HepG2 (cell line): Measurements from ENCODE around the gene MED9. TPM values are rescaled to one million over a fixed set of nuclear protein-coding genes. Genes with fewer than 3 reads are reported as not detected.

Experiments used
- ARHGAP35 ChIP-seq: sonication (generic); formaldehyde crosslinking; IDR thresholded peaks from 2 replicates; pipeline ENCODE4 v1.9.0; 2022; ENCODE audit warnings: mild to moderate bottlenecking, inconsistent platforms, moderate library complexity, missing genetic modification reagents, borderline replicate concordance
- CEBPZ ChIP-seq: IDR thresholded peaks from 2 replicates; pipeline ENCODE4 v1.6.1; 2012; ENCODE audit warnings: low read length, improper control_type of control experiment
- FIP1L1 ChIP-seq: fragments of 200-400 bp; formaldehyde crosslinking; IDR thresholded peaks from 2 replicates; pipeline ENCODE4 v1.6.1; 2018; ENCODE audit warnings: low read depth, mild to moderate bottlenecking, low read length, moderate library complexity, borderline replicate concordance; ENCODE audit not compliant: insufficient read depth
- HDAC6 ChIP-seq: fragments of 200-600 bp; sonication (generic); IDR thresholded peaks from 2 replicates; pipeline ENCODE4 v1.7.0; 2017; ENCODE audit warnings: mild to moderate bottlenecking, antibody characterized with exemption, low read length, low read depth
- MAZ ChIP-seq, 2 experiments: sonication (generic) in 1 of 2; formaldehyde crosslinking in 1 of 2; IDR thresholded peaks; 2 replicates each; pipeline versions ENCODE4 v1.5.0 to v1.6.1; 2012 to 2020; ENCODE audit warnings: low read depth in 2 of 2, mild to moderate bottlenecking in 2 of 2, borderline replicate concordance in 1 of 2, improper control_type of control experiment in 1 of 2, low read length in 1 of 2, missing genetic modification reagents in 1 of 2, moderate library complexity in 1 of 2
- MXI1 ChIP-seq: IDR thresholded peaks from 3 replicates; pipeline ENCODE4 v1.6.1; 2012; ENCODE audit warnings: low read depth, low read length, inconsistent platforms, borderline replicate concordance
- NR2F2 ChIP-seq: IDR thresholded peaks from 2 replicates; pipeline ENCODE4 v1.6.1; 2012; ENCODE audit warnings: low read depth, inconsistent platforms, borderline replicate concordance
- PHF21A ChIP-seq: sonication (generic); formaldehyde crosslinking; IDR thresholded peaks from 2 replicates; pipeline ENCODE4 v1.5.0; 2020; ENCODE audit warnings: mild to moderate bottlenecking, missing genetic modification reagents
- polyA plus RNA-seq, 8 experiments: library from polyadenylated mRNA; depleted of rRNA in 3 of 8; stranded (reverse) in 7 of 8; unstranded in 1 of 8; fragments of >200 nt; fragmentation: Illumina TruSeq in 4 of 8; extraction: Trizol in 4 of 8; gene quantifications; 2 replicates each; pipeline versions ENCODE4 v1.2.1 to v1.2.3, GENCODE V29; 2011 to 2016; ENCODE audit warnings: low read depth in 4 of 8, missing spikeins in 1 of 8, mixed read lengths in 1 of 8; ENCODE audit not compliant: insufficient read depth in 1 of 8
- total RNA-seq, 5 experiments: library from RNA; depleted of rRNA; stranded (reverse); fragments of >200 nt; fragmentation: Illumina TruSeq; extraction: Trizol; gene quantifications; 2 replicates each; pipeline ENCODE4 v1.2.3, GENCODE V29; 2016; ENCODE audit warnings: low read depth in 1 of 5
- TF ChIP-seq, protein P1 (sequence below): conservative IDR thresholded peaks from 2 replicates; pipeline ENCODE4 v1.6.1; 2018; ENCODE audit warnings: missing genetic modification reagents
- TF ChIP-seq, protein P2 (sequence below), 2 experiments: fragments of 450-650 bp in 1 of 2; sonication (generic) in 1 of 2; formaldehyde crosslinking in 1 of 2; IDR thresholded peaks; 2 replicates each; pipeline versions ENCODE4 v1.6.1 to v1.8.0; 2016 to 2022; ENCODE audit warnings: antibody characterized with exemption in 1 of 2, mild to moderate bottlenecking in 1 of 2, missing genetic modification reagents in 1 of 2
- TF ChIP-seq, protein P3 (sequence below): IDR thresholded peaks from 2 replicates; pipeline ENCODE4 v1.6.1; 2016; ENCODE audit warnings: missing compliant biosample characterization, missing genetic modification reagents, borderline replicate concordance

Gene MED9
- total and polyA plus RNA-seq, 2 of the 13 experiments (the other 11 are each of a cell fraction or from before 2014, with no cell fraction given), result 11.9 to 15.1 TPM

DNA sequence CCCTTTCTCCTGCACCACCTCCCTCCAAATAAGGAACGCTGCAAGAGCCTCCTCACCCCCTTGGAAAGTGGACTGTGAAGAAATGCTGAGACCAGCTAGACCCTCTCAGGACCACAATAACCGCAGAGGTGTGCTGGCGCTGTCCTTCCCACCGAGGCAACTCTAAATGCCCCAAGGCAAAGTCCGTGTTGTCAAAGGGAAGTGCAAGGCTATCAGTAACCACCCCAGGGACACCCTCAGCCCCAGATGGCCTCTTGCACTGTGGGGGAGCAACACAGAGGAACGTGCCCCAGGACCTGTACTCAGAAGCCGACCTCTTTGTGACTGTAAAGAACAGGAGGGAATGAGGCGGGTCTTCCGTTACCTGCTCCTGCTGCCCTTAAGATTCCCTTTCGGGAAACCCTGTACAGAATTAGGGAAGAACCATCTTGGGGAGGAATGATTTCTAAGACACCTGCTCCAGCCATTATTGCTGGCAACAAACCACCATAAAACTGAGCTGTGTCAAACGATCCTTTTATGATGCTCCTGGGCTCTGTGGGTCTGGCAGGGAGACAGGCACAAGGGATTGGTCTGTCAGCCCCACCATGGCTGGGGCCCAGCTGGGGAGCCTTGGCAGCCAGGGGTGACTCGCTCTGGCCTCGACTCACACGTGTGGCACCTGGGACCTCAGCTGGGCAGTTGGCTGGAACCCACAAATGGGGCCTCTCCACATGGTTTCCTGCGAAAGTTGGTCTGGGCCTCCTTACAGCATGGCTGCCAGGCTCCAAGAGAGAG is 14.6 kb upstream of the MED9 start (continued):
- TF ChIP-seq, protein P1, sequence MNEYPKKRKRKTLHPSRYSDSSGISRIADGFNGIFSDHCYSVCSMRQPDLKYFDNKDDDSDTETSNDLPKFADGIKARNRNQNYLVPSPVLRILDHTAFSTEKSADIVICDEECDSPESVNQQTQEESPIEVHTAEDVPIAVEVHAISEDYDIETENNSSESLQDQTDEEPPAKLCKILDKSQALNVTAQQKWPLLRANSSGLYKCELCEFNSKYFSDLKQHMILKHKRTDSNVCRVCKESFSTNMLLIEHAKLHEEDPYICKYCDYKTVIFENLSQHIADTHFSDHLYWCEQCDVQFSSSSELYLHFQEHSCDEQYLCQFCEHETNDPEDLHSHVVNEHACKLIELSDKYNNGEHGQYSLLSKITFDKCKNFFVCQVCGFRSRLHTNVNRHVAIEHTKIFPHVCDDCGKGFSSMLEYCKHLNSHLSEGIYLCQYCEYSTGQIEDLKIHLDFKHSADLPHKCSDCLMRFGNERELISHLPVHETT (CRISPR knock-in tag), result no peak
- TF ChIP-seq, protein P2, sequence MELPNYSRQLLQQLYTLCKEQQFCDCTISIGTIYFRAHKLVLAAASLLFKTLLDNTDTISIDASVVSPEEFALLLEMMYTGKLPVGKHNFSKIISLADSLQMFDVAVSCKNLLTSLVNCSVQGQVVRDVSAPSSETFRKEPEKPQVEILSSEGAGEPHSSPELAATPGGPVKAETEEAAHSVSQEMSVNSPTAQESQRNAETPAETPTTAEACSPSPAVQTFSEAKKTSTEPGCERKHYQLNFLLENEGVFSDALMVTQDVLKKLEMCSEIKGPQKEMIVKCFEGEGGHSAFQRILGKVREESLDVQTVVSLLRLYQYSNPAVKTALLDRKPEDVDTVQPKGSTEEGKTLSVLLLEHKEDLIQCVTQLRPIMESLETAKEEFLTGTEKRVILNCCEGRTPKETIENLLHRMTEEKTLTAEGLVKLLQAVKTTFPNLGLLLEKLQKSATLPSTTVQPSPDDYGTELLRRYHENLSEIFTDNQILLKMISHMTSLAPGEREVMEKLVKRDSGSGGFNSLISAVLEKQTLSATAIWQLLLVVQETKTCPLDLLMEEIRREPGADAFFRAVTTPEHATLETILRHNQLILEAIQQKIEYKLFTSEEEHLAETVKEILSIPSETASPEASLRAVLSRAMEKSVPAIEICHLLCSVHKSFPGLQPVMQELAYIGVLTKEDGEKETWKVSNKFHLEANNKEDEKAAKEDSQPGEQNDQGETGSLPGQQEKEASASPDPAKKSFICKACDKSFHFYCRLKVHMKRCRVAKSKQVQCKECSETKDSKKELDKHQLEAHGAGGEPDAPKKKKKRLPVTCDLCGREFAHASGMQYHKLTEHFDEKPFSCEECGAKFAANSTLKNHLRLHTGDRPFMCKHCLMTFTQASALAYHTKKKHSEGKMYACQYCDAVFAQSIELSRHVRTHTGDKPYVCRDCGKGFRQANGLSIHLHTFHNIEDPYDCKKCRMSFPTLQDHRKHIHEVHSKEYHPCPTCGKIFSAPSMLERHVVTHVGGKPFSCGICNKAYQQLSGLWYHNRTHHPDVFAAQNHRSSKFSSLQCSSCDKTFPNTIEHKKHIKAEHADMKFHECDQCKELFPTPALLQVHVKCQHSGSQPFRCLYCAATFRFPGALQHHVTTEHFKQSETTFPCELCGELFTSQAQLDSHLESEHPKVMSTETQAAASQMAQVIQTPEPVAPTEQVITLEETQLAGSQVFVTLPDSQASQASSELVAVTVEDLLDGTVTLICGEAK (IDR thresholded peaks at IDR 0.05), result no peak
- TF ChIP-seq, protein P2 (CRISPR knock-in tag; IDR thresholded peaks at IDR 0.05), result peak; percentile 39; the same call in 1 of the 2 replicates
- TF ChIP-seq HDAC6 (no peak), NR2F2 (peak; percentile 68; the same call in 1 of the 2 replicates), MAZ (IDR thresholded peaks at IDR 0.05; ENCODE audit: borderline replicate concordance, low read depth, low read length) (no peak), MAZ (CRISPR knock-in tag; IDR thresholded peaks at IDR 0.05; ENCODE audit: low read depth) (no peak; the same call in 1 of the 2 replicates), MXI1 (0 out of 3 replicates have a peak, but pooled peaks have one; percentile 4), PHF21A (peak; percentile 93), ARHGAP35 (CRISPR knock-in tag) (no peak), FIP1L1 (no peak), CEBPZ (no peak)
- TF ChIP-seq, protein P3, sequence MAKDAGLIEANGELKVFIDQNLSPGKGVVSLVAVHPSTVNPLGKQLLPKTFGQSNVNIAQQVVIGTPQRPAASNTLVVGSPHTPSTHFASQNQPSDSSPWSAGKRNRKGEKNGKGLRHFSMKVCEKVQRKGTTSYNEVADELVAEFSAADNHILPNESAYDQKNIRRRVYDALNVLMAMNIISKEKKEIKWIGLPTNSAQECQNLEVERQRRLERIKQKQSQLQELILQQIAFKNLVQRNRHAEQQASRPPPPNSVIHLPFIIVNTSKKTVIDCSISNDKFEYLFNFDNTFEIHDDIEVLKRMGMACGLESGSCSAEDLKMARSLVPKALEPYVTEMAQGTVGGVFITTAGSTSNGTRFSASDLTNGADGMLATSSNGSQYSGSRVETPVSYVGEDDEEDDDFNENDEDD (CRISPR knock-in tag), result peak; percentile 36; the same call in 1 of the 2 replicates
